ENCODE results near the gene NFATC2.
A peak's percentile ranks its signal among the peaks of the same experiment; 100 is the strongest.

Gene NFATC2

DNA sequence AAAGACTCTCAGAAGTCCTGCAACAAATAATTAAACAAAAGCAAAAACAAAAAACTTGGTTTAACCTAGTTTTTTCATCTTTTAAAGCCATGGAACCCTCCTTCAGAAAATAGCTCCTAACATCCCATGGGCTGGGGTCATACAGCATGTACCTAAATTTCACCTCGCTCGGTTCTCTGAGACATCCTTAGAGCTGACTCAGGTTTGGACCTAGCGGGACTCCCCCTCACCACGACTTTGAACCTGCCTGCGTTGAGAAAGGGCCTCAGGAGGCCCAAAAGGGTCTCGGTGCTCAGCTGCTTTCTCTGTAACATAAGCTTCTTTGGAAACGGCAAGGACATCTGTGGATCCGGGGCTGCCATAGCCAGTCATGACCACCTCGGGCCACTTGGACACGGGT is 112.8 kb downstream of the NFATC2 start:
- DNase-seq (ENCODE audit: low read depth) = no peak

DNA sequence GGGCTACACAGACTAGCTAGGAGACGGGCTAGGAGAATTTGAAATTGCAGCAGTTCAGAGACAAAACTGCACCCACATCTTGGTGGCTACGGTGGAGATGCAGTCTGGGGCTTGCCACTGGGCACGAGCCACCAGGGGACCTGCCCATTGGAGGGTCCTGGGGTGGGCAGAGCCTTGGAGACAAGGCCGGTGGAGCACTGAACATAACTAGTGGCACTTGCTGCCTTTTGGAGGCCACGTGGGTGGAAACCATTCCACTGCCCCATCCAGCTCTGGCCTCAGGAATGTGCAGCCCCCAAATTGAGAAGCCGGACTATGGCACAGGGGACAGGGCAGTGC is 113.4 kb downstream of the NFATC2 start:
- DNase-seq (ENCODE audit: low read depth) = no peak

DNA sequence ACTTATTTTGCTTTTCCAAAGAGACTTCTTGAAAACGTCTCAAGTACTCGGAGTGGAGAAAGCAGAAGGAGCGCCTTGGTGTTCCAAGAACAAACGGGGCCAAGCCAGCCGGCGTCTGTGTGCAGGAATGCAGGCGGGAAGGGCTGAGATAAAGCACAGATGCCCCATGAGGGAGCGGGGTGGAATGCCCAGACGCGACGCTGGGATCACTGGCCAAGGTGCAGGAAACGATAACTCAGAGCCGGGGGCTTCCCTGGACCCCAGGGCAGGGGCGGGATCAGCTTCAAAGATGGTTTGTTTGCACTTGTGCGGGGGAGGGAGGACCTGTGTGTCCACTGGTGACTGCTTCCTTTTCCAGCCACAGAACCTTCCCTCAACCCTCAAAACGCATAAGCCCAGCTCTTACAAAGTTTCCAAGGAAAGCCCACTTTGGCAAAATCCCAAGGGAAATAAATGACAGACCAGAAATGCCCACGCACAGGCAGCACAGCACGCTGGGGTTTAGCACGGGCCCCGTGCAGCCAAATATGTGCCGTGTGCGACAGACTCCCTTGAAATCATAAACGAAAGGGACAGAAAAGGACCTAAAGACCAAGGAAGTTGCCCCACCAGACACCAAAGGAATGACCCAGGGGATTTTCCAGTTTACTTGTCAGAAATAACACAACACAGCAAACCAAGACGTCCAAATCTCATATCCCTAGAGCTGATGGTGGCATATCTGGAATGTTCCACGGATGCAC is 113.9 kb downstream of the NFATC2 start:
- DNase-seq (ENCODE audit: low read depth) = no peak

DNA sequence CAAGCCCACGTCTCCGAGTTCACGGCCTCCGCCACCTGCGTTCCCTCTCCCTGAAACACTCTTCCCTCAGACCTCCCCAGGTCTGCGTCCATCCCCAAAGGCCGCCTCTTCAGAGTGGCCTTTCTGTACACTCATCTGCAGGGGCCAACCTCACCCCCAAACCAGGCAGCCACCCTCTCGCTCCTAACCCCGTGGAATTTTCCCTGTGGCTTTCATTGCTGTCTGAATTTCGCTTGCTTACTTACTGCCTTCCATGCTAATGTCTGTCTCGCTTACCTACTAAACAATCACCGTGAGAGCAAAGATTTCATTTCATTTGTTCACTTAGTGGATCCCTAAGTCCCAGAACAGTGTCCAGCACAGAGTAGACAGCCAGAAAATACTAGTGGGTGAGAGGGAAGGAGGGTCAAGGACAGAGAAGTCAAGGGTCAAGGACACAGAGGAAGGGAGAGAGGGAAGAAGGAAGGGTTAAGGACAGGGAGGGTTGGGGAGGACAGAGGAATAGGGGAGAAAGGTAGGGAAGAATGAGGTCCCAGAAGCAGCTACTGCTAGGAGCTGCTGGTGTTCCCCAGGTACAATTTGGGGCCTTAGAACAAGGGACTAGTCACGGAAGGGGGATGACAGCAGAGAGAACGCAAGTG is 114.7 kb downstream of the NFATC2 start:
- no peak for DNase-seq (ENCODE audit: low read depth)

DNA sequence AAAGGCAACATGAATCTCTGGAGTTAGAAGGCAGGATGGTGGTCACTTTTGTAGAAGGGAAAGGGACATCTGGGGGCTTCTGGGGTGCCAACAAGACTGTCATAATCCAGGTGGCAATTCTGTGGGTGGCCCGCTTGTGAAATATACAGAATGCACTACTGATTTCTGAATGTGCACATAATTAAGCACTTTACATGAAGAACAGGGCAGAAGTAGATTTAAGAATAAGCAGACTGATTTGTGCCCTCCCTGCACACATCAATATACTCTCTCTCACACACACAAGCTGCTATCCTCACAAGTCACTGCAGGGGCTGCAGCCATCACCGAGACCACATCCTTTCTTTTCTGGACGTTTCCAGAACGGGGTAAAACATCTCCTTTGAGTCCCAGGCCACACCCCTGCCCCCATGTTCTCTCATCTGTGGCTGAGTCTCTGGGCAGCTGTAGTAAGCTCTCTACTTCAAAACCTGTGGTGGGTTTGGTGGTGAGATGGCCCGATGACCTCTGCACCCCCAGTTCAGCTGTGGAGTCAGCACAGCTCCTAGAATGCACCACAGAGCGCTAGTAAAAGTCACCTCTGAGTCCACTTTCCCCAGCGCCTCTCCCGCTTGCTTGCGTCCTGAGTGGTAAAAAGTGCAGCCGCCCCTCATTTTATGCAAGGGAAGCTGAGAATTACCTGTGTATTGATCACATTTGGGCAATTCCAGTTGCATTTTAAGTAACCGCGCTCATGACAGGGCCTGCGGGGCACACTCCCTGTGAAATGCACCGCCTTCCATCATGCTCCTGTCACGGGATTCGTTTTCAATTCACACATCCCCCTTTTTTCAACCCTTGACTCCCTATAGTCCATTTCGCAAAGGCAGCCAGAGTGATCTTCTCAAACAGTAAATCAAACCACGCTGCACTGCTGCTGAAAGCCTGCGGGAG is 115.5 kb downstream of the NFATC2 start:
- DNase-seq (ENCODE audit: low read depth) = no peak

DNA sequence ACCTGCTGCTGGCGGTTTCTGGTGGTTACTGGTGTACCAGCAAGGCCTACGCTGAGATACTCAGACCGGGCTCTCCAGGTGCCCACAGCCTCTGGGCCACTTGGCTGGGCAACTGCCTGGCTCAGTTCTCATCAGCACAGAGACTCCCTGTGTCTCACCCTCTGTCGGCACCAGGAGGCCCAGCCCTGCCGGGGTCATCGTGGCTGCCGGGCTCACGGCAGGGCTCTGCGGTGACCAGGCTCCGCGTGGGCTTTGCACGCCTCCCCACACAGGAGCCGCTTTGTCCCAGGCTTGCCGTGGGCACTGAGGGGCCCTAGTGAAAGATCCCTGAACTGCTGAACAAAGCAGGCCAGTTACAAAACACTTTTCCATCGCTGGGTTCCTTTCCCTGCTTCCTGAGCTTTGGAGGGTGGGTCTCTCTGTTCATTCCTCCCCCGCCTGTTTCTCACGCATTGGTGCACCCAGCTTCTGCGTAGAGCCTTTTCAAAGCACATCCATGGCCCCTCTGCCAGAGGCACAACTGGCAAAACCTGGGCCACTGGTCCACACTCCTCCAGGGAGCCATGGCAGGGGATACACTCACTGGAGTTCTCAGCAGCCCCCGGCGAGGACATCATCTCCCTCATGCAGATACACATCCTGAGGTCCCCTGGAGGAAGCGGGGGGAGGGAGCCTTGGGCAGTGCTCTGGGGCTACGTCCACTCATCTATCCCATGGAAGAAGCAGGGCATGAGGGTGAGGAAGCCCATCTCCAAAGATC is 117.0 kb downstream of the NFATC2 start:
- no peak for DNase-seq (ENCODE audit: low read depth)

DNA sequence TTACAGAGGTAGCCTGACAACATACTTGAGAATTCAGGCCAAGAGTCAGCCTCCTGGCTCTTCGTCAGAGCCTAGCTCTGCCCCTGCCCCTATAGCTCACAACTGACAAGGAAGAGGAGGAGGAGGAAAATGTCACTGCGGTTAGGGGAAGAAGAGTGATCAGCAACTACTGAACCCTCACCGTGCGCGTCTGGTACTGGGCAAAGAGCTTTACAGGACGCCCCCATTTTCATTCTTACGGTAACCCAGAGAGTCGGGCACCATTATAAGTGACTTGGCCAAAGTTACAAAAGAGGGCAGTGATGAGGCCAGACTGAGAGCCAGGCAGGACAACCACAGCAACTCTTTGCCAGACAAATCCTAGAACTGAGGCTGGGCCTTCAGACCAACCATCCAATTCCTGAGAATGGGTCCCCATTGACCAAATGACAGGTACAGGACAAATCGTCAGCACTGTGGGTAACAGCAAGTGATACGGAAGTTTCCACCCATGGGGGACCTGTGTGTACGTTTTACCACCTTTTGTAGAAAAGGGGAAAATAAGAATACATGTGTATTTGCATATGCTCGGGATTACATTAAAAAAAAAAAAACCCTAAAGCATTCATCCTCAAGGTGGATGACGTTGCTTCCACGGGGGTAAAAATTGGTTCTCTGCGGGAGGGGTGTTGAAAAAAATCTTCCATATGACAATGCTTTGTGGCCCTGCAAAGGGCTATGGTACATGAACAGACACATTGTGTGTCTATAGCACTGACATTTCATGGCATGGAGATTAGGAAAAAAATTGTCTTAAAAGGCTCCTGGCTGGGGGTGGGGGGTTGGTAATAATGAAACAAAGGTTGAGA is 118.0 kb downstream of the NFATC2 start:
- DNase-seq (ENCODE audit: low read depth) = no peak

DNA sequence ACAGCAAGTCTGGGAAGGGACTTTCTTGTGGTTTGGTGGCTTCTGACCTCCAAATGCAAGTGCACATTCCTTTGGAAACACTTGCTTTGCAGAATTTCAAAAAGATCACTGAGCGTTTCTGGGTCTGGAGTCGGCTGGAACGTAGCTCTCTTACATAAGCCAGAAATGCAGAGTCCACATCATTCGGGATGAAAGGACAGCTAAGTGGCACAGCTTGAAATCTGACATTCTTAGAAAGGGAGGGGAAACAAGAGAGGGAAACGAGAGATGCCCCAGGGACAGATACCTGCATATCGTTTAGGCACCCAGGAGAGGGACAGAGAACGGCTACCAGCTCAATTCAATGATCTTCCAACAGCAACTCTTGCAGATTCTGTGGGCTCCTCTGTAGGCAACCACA is 118.7 kb downstream of the NFATC2 start:
- DNase-seq (ENCODE audit: low read depth) = no peak

DNA sequence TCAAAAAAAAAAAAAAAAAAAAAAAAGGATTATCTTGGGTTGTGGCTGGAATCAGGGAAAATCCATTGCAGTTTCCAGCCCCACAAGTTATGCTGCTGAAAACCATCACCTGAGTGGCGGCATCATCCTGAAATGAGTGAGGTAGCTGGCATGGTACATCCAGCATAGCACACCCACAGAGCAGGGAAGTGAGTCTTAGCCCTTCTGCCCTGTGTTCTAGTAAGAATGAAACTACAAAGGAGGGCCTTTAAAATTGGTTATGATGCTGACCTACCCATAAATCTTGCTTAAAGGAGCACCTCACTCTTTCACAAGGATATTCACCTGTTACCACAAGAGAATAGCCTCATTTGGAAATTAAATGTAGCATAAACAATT is 119.2 kb downstream of the NFATC2 start:
- DNase-seq (ENCODE audit: low read depth) = no peak

DNA sequence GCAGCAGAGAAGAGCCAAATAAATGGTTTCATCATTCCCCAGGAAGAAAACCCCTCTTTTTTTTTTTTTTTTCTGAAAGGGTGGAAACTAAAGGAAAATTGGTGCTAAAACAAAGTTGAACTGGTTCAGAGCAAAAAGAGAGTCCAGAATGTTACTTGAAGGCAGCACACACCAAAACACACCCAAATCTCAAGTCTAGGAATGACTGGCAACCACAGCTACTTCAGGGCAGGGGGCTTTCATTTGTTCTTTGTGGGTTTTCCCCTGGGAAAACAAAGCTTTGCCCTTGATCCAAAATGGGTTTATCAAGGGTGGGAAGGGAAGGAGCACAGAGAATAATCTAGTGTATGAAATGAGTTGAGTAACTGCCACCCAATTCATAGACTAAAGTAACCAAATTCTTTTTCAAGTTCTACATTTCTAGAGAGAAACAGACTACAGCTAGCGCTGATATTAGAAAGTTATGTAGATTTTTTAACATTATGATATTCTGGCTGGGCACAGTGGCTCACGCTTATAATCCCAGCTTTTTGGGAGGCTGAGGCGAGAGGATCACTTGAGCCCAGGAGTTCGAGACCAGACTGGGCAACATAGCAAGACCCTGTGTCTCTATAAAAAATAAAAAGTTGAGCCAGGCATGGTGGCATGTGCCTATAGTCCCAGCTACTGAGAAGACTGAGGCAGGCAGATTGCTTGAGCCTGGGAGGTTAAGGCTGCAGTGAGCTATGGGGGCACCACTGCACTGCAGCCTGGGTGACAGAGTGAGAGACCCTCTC is 119.8 kb downstream of the NFATC2 start:
- DNase-seq (ENCODE audit: low read depth) = no peak

DNA sequence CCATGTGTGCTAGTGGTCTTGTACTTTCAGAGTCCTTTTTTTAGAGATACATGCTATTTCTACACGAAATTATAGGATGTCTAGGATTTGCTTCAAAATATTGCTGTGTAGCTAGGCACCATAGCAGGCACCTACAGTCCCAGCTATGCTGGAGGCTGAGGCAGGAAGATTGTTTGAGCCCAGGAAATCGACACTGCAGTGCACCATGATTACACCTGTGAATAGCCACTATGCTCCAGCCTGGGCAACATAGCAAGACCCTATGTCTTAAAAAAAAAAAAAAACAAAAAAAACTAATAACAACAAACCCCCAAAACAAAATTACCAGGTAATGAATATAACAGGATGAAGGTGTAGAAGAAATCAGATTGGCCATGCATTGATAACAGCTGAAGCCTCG is 121.7 kb downstream of the NFATC2 start:
- DNase-seq (ENCODE audit: low read depth) = no peak

DNA sequence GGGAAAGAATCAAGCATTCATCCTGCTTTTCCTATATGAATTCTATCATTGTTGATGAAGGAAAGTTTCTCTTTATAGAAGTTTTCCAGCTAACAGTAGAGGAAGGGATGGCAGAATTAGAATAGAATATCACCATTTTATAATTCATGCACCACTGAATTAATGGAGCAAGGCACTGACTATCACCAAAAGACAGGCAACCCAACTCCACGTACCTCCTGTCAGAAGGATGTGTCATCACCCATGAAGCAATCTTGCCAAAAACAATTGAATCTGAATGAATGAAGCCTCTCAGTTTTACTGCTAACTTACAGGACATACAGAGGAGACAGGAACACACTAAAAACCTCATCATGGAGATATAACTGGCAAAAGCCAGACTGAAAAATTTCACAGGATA is 122.4 kb downstream of the NFATC2 start:
- no peak for DNase-seq (ENCODE audit: low read depth)

DNA sequence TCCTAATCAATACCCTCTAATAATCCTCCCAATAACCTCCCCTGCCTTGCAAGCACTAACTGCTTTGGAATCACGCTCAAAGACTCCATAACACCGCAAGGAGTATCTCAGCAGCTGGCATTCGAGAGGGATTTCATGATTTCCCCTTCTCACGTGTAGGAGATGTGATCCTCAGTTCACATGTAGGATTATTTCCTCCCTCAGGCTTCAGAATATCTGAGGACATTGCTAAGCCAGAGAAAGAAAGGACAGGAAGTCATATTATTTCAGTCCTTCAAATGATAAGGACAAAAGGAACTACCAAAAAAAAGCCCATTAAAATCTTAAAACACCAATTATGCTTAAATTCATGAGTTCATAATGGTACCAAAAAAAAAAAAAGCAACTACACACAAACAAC is 122.9 kb downstream of the NFATC2 start:
- no peak for DNase-seq (ENCODE audit: low read depth)

DNA sequence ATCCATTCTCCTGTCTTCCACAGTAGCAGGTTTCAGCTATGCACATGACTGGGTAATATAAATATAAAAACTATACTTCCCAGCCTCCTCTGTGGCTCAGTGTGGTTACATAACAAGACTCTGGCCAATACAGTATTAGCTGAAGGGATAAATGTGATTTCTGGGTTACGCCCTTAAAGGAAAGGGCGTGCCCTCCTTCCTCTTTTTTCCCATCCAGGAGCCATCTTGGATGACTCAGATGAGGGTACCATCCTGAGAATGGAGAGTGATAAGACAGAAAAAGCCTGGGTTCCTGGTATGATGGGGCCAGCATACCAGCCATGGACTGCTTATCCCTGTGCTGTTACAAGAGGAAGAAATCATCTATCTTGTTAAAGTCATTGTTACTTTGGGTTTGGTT is 123.3 kb downstream of the NFATC2 start:
- DNase-seq (ENCODE audit: low read depth) = no peak

DNA sequence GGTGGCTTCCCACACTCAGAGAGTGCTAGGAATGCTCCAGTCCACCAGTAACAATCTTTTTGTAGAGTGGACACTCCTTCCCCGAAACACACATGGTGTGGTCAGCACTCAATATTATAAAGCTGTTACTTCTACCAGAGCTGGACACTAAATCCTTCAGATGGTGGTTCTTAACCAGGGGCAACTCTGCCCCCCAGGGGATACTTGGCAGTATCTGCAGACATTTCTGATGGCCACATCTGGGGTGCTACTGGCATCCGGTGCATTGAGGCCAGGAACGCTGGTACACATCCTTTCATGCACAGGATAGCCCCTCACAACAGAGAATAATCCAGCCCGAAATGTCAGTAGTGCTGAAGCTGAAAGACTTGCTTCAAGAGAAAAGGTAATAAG is 124.4 kb downstream of the NFATC2 start:
- no peak for DNase-seq (ENCODE audit: low read depth)

DNA sequence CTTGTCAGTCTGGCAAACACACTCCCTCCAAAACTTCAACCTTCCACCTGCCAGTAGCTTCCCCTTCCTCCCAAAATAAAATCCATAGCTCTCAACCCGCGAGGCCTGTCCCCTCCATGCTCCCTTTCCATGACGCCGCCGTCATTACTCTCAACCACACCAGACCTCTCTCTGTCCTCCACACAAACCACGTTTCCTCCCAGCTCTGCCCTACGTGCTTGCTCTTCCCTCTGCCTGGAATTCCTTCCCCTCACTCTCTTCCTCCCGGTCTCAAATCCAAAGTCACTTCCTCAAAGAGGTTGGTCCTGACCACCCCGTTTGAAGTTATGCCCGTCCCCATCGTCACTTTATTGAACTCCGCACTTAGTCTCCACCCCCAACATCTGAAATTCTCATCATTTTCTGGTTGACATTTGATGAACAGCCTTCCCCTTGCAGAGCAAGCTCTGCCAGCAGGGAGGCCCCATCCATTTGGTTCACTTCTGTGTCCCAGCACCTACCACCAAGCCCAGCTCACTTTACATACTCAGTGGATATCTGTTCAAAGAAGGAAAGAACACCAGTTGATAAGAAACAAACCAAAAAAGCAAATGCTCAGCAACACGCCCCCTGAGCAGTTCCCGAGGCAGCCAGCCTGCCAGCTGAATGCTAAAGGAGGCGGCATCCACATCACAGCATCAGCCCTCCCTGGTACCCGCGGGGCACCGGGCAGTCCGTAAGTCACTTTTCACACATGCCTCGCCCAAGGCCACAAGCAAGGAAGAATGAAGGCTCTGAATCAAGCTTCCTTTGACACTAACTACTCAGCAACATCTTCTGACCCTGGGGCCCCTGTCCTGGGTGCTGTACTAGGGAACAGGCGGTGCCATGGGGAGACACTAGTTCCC is 125.0 kb downstream of the NFATC2 start:
- no peak for DNase-seq (ENCODE audit: low read depth)

DNA sequence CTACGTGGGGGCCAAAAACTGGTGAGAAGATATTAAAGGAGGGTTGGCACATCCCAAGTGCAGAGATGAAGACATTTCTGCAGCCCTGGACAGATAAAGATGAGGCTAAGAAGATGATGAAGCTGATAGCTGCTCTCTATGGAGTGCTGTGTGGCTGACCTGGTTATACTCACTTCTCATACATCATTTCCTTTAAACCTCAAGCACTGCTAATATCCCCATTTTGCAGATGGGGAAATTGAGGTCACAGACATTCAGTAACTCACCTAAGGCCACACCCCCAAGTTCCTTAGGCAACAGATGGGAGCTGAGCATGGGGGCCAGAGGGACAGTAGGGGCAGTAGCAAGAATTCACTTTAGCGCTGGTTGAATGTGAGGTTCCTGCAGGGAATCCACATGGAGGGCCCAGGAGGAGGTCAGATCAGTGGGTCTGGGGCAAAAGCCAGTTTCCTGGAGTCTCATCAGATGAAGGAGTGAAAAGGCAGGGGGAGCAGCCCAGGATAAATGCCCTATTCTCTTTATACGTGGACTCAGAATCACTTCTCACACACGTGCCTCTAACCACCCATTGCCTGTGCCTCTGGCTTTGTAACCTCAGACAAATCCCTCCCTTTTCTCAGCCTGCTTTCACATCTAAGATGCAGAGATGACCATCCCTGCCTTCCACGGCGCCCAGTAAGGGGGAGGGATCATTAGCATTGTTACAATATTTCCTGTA is 125.8 kb downstream of the NFATC2 start:
- no peak for DNase-seq (ENCODE audit: low read depth)

DNA sequence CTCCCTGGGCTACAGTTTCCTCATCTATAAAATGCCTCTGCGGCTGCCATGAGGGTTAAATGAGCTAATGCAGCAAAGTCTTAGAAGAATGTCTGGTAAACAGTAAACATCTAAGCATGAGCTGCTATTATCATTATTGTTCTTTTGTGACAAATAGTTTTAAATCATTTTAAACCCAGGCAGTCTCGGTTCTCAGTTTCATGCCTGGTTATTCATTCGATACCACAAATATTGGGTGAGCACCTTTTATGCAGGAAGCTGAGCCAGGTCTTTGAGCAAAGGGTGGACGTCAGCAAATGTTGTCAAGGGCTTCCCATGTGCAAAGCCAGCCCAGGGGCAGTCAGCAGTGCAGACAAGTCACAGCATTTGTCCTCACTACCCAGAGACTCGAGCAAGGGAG is 128.7 kb downstream of the NFATC2 start:
- DNase-seq (ENCODE audit: low read depth) = no peak

DNA sequence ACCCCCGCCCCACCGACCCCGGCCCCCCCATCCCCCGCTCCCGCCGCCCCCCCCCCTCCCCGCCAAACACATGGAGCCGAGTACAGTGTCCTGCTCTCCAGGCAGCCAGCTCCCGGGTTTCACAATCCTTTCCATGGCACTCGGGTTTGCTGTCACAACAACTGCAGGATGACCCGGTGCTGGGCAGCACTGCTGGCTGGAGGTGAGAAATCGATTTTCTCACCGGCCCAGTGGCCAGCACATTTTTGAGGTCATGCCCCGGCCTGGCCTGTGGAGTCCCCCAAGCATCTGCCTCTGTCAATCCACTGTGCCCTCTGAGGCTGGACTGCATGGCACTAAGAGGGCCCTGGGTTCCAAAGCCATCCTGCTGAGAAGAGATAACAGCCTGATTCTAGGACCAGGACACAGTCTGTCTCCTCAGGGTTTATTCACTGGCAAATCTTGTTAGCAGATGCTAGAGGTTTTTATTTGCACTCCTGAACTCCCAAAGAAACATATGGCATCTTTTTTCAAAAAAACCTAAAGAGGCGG is 129.5 kb downstream of the NFATC2 start:
- DNase-seq (ENCODE audit: low read depth) = peak; percentile 32
